PC-3 (cell line): ENCODE results near the gene PLA2G4D. TPM values are rescaled to one million over a fixed set of nuclear protein-coding genes. Genes with fewer than 3 reads are reported as not detected.

Experiments used
- ATAC-seq: fragments of 200-7000 bp; cut with Tn5 transposase; 2 replicates; pipeline ENCODE4 v1.9.1; 2020; ENCODE audit warnings: mild to moderate bottlenecking, moderate library complexity
- BruUV-seq: library from RNA; stranded (reverse); fragments of 400-500 nt; replicated peaks from 2 replicates; lab custom pipeline; 2021; lab: Mats Ljungman, UMichigan
- CTCF ChIA-PET: fragments of 300-600 bp; sonication (Branson Sonifier 250); formaldehyde crosslinking; loops from one replicate; lab custom pipeline; 2022; ENCODE audit warnings: antibody characterized with exemption; lab: Charles Lee
- POLR2A ChIA-PET: fragments of 300-600 bp; sonication (Branson Sonifier 250); formaldehyde crosslinking; loops from one replicate; lab custom pipeline; 2022; ENCODE audit warnings: antibody characterized with exemption; ENCODE audit not compliant: unreplicated experiment; lab: Charles Lee
- DNase-seq: peaks from one replicate; pipeline ENCODE4 v3.0.0-alpha.2; 2015
- H2AFZ ChIP-seq: fragments of 300-600 bp; sonication (generic); 2 replicates; pipeline ENCODE4 v1.6.0; 2016; ENCODE audit warnings: antibody characterized with exemption, low read length
- H3F3A ChIP-seq: fragments of 300-600 bp; sonication (generic); one replicate; pipeline ENCODE4 v1.6.0; 2017; ENCODE audit warnings: antibody characterized with exemption, low read length, control low read depth, mild to moderate bottlenecking; ENCODE audit not compliant: unreplicated experiment
- H3K27ac ChIP-seq: fragments of 300-600 bp; sonication (generic); 2 replicates; pipeline ENCODE4 v1.5.1; 2016; ENCODE audit warnings: mild to moderate bottlenecking, low read length
- H3K27me3 ChIP-seq: fragments of 300-600 bp; sonication (generic); 2 replicates; pipeline ENCODE4 v1.6.1; 2016; ENCODE audit warnings: low read length, mixed read lengths
- H3K36me3 ChIP-seq: fragments of 300-600 bp; sonication (generic); 2 replicates; pipeline ENCODE4 v1.6.1; 2016; ENCODE audit warnings: low read depth, mixed run types, low read length, mixed read lengths
- H3K4me1 ChIP-seq: fragments of 300-600 bp; sonication (generic); 2 replicates; pipeline ENCODE4 v1.5.1; 2016; ENCODE audit warnings: low read length; ENCODE audit not compliant: insufficient read depth
- H3K4me2 ChIP-seq: fragments of 300-600 bp; sonication (generic); 2 replicates; pipeline ENCODE4 v1.6.0; 2016; ENCODE audit warnings: low read length
- H3K4me3 ChIP-seq: fragments of 300-600 bp; sonication (generic); 2 replicates; pipeline ENCODE4 v1.5.1; 2016; ENCODE audit warnings: mild to moderate bottlenecking, low read length, mixed read lengths
- H3K79me2 ChIP-seq: fragments of 300-600 bp; sonication (generic); 2 replicates; pipeline ENCODE4 v1.6.1; 2017; ENCODE audit warnings: low read length, mixed read lengths
- H3K9ac ChIP-seq: fragments of 300-600 bp; sonication (generic); 2 replicates; pipeline ENCODE4 v1.6.0; 2016; ENCODE audit warnings: mild to moderate bottlenecking, low read length
- H3K9me2 ChIP-seq: fragments of 300-600 bp; sonication (generic); replicated peaks from 2 replicates; pipeline ENCODE4 v1.6.1; 2016; ENCODE audit warnings: mixed run types, low read length, mixed read lengths
- H3K9me3 ChIP-seq: fragments of 300-600 bp; sonication (generic); 2 replicates; pipeline ENCODE4 v1.6.1; 2016; ENCODE audit warnings: low read length, mixed read lengths
- H4K20me1 ChIP-seq: fragments of 300-600 bp; sonication (generic); 2 replicates; pipeline ENCODE4 v1.6.1; 2016; ENCODE audit warnings: low read length, mixed read lengths
- CTCF ChIP-seq: fragments of 300-600 bp; sonication (generic); conservative IDR thresholded peaks from 2 replicates; pipeline ENCODE4 v1.5.1; 2017; ENCODE audit warnings: antibody characterized with exemption, low read depth, mild to moderate bottlenecking, low read length
- EZH2 ChIP-seq: fragments of 300-600 bp; sonication (generic); IDR thresholded peaks from one replicate; pipeline ENCODE4 v1.6.1; 2017; ENCODE audit warnings: antibody characterized with exemption, mild to moderate bottlenecking, low read length; ENCODE audit not compliant: unreplicated experiment
- EZH2phosphoT487 ChIP-seq: fragments of 300-600 bp; sonication (generic); IDR thresholded peaks from 2 replicates; pipeline ENCODE4 v1.6.1; 2018; ENCODE audit warnings: mild to moderate bottlenecking, antibody characterized with exemption, low read length, borderline replicate concordance
- intact Hi-C: fragments of 100-400 bp; cut with micrococcal nuclease; formaldehyde crosslinking; loops from 2 replicates; pipeline ENCODE4 v1.9.0; 2023
- total RNA-seq: library from RNA; depleted of rRNA; stranded (reverse); fragments of >200 nt; gene quantifications from 2 replicates; pipeline ENCODE4 v1.2.3, GENCODE V29; 2014

Gene PLA2G4D
- total RNA-seq, 1 experiment from 2014 or later, result 0.55 TPM

DNA sequence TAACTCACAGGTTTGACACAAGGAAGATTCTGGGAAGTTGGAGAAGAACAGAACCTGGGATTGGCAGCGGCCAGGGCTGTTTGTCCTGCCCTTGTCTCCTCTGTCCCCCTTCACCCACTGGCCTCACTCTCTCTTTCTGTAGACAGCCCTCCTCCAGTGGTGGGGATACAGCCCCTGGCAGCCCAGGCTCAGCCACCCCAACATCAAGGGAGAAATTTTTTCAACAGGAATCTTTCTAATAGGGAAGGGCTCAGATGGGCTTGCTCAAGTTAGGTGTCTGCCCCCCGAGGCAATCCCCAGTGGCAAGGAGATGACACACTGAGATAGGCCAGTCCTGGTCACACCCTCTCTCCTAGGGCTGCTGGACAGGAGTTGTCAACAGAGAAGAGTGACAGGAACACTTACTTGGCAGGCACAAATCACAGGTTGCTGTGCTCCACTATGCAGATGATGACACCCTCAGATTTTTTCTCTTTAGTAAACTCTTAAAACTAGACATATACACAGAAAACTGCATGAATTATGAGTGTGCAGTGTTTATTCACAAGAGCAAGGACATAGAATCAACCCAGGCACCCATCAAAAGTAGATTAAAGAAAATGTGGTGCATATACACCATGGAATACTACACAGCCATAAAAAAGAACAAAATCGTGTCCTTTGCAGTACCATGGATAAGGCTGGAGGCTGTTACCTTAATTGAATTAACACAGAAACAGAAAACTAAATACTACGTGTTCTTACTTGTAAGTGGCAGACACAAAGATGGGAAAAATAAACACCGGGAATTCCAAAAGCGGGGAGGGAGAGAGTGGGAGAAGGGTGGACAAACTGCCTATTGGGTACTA is 36.3 kb downstream of the PLA2G4D start:
- H2AFZ ChIP-seq, result peak overlapping the region; percentile 10; the same call in 1 of the 2 replicates
- BruUV-seq, result TSS peak; percentile 95
- DNase-seq, result peak; percentile 48

GRCh38 chr15:42056934-42057798 is 37.2 kb downstream of the PLA2G4D start:
- Histone ChIP-seq H3K9ac (peak overlapping the region; percentile 81), H3K4me2 (peak overlapping the region; percentile 76), H3K9me2 (no peaks in the 10 kb centered on the region), H3F3A (no peaks in the 10 kb centered on the region), H4K20me1 (no peaks in the 10 kb centered on the region), H3K4me3 (peak overlapping the region; percentile 58), H3K27ac (peak overlapping the region; percentile 97), H3K4me1 (peaks cover 19% of the 10 kb centered on the region), H3K79me2 (no peaks in the 10 kb centered on the region), H3K36me3 (no peaks in the 10 kb centered on the region), H3K9me3 (no peaks in the 10 kb centered on the region), H2AFZ (peak overlapping the region; percentile 74), H3K27me3 (no peaks in the 10 kb centered on the region)
- peak; percentile 92 for TF ChIP-seq CTCF
- TF ChIP-seq EZH2, result no peak
- ChIA-PET POLR2A (interaction anchor here (0.6 to 1.0 kb wide), 2 partner anchors 11 to 17 kb away, joined by 3 to 7 read pairs; no protein-coding TSS in a partner anchor), CTCF (interaction anchor here (0.6 to 2.4 kb wide), 7 partner anchors 10 to 283 kb away, joined by 3 to 14 read pairs (median 4); partner anchors contain the start of genes EHD4 and MAPKBP1)
- DNase-seq (peak; percentile 99), ATAC-seq (peak; percentile 90)
- BruUV-seq, result TSS peak; percentile 98
- intact Hi-C loops, result loop anchor here (1.0 kb wide), 2 partner anchors 68 to 127 kb away; no protein-coding TSS in a partner anchor

More for the DNA sequence above, 36.3 kb downstream of the PLA2G4D start:
- no peaks in the 10 kb centered on the region for H3K36me3 ChIP-seq
- no peaks in the 10 kb centered on the region for H4K20me1 ChIP-seq
- no peaks in the 10 kb centered on the region for H3K79me2 ChIP-seq
- intact Hi-C loops, result loop anchor here (1.0 kb wide), 2 partner anchors 69 to 128 kb away; no protein-coding TSS in a partner anchor
- no peaks in the 10 kb centered on the region for H3K9me2 ChIP-seq
- ChIA-PET POLR2A (interaction anchor here (1.0 kb wide), 1 partner anchor 12 kb away, joined by 7 read pairs; no protein-coding TSS in a partner anchor), CTCF (interaction anchor here (0.6 to 2.4 kb wide), 7 partner anchors 11 to 284 kb away, joined by 3 to 14 read pairs (median 4); partner anchors contain the start of genes EHD4 and MAPKBP1)
- ATAC-seq, result peak; percentile 8
- H3K4me2 ChIP-seq, result peak overlapping the region; percentile 76
- peaks cover 19% of the 10 kb centered on the region for H3K4me1 ChIP-seq
- H3K9ac ChIP-seq, result peak overlapping the region; percentile 81
- peak overlapping the region; percentile 39; the same call in 1 of the 2 replicates for H3K4me3 ChIP-seq
- peak overlapping the region; percentile 97 for H3K27ac ChIP-seq
- no peaks in the 10 kb centered on the region for H3K27me3 ChIP-seq
- H3K9me3 ChIP-seq, result no peaks in the 10 kb centered on the region
- H3F3A ChIP-seq, result no peaks in the 10 kb centered on the region
- TF ChIP-seq CTCF, result no peak
- no peak for TF ChIP-seq EZH2
- no peak for TF ChIP-seq EZH2phosphoT487
